Measurements from ENCODE around the gene KCTD16. TPM values are rescaled to one million over a fixed set of nuclear protein-coding genes. Genes with fewer than 3 reads are reported as not detected.
A peak's percentile ranks its signal among the peaks of the same experiment; 100 is the strongest.

KCTD16 gene
- total RNA-seq, 2 donors from 2014 or later = 0.02 to 0.03 TPM

DNA sequence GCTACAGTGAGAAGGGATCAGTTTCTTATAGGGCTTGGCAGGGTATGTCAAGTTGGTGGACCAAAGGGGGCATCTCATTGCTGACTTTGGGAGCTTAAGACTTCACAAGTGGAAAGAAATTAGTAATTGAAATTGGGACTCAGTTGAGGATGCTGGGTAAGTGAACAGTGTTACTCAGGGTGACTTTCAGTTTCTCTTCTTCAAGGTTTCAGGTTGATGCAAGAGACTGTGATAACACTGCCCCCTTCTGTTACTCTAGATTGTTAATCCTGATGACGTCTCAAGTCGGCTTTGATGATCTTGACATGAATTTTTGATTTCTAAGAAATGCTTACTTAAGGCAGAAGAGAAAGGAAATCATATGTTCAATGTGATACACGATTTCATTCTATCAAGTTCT is 21.3 kb downstream of the KCTD16 start:
- Histone ChIP-seq H3K36me3 (no peaks in the 10 kb centered on the region), H3K27ac (no peak overlapping the region), H3K9me3 (no peaks in the 10 kb centered on the region), H3K4me3 (no peak overlapping the region), H3K4me1 (no peaks in the 10 kb centered on the region), H3K27me3 (no peaks in the 10 kb centered on the region), H3K9ac (ENCODE audit: low read depth in 2 of 2, low read length in 2 of 2) (no peak overlapping the region)
- TF ChIP-seq, protein P1, sequence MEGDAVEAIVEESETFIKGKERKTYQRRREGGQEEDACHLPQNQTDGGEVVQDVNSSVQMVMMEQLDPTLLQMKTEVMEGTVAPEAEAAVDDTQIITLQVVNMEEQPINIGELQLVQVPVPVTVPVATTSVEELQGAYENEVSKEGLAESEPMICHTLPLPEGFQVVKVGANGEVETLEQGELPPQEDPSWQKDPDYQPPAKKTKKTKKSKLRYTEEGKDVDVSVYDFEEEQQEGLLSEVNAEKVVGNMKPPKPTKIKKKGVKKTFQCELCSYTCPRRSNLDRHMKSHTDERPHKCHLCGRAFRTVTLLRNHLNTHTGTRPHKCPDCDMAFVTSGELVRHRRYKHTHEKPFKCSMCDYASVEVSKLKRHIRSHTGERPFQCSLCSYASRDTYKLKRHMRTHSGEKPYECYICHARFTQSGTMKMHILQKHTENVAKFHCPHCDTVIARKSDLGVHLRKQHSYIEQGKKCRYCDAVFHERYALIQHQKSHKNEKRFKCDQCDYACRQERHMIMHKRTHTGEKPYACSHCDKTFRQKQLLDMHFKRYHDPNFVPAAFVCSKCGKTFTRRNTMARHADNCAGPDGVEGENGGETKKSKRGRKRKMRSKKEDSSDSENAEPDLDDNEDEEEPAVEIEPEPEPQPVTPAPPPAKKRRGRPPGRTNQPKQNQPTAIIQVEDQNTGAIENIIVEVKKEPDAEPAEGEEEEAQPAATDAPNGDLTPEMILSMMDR (IDR thresholded peaks at IDR 0.05) = peak; percentile 26
- DNase-seq = no peak
- intact Hi-C loops (cut with DNase I) = no loop called here

DNA sequence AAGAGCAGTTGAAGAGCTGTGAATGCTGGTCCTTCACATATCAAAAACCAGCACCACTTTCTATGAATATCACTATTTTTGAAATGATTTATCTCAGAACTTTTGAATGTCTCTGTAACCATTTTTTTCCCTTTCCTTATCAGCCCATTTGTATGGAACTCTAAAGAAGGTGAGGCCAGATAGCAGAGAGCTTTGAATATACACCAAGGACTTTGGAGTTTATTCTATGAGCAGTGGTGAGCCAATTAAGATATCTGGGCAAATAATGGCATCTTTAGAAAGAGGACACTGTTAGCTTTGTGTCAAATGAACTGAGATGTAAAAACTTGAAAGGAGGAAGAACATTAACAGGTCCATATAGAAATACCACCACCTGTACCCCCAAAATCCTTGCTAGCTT is 22.0 kb downstream of the KCTD16 start:
- no peaks in the 10 kb centered on the region for H3K27me3 ChIP-seq
- intact Hi-C loops (cut with DNase I) = no loop called here
- no peak overlapping the region for H3K9ac ChIP-seq (ENCODE audit: low read depth in 2 of 2, low read length in 2 of 2)
- H3K4me1 ChIP-seq = no peaks in the 10 kb centered on the region
- TF ChIP-seq, protein P1 (IDR thresholded peaks at IDR 0.05) = no peak
- H3K27ac ChIP-seq = no peak overlapping the region
- H3K36me3 ChIP-seq = no peaks in the 10 kb centered on the region
- H3K9me3 ChIP-seq = no peaks in the 10 kb centered on the region
- no peak overlapping the region for H3K4me3 ChIP-seq
- DNase-seq = no peak

DNA sequence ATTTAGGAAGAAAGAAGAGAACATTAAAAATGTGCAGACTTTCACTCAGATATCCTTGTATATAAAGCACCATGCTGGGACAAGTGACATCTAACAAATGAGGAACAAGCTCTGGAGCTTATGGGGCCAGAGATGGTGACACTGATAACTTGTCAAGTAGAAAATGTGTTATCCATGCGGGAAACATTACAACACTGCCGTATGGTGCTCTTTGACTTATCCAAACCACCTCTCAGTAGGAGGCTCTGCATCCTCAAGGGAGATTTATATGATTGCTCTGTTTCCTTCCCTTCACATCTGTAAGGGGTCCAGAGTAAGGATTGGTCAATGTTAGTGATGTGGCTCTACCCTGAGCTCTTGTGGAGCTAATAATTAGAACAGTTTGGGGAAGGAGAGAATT is 23.5 kb downstream of the KCTD16 start:
- TF ChIP-seq, protein P1 (IDR thresholded peaks at IDR 0.05) = no peak
- intact Hi-C loops (cut with DNase I) = no loop called here
- Histone ChIP-seq H3K4me1 (no peaks in the 10 kb centered on the region), H3K9ac (ENCODE audit: low read depth in 2 of 2, low read length in 2 of 2) (no peak overlapping the region), H3K9me3 (no peaks in the 10 kb centered on the region), H3K27me3 (no peaks in the 10 kb centered on the region), H3K4me3 (no peak overlapping the region), H3K36me3 (no peaks in the 10 kb centered on the region), H3K27ac (no peak overlapping the region)
- DNase-seq = no peak

DNA sequence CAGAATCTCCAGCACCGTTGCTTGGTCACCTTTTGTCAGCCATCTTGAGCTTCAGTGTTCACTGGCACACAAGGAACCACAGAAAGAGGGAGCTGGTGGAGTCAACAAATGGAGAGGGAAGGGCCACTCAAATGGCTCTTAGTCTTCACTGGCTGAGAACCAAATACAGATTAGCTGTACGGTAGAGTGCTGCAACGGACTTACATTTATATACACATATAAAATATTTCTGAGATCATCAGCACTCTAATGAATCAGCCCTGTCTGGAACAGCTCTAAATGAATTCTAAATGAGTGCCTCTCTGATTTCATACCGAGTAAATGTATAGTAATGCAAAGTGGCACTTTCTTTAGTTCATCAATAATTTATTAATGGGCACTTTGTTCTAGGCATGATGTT is 24.8 kb downstream of the KCTD16 start:
- Histone ChIP-seq H3K27me3 (no peaks in the 10 kb centered on the region), H3K36me3 (no peaks in the 10 kb centered on the region), H3K9me3 (no peaks in the 10 kb centered on the region), H3K4me1 (no peaks in the 10 kb centered on the region), H3K27ac (no peak overlapping the region), H3K4me3 (no peak overlapping the region), H3K9ac (ENCODE audit: low read depth in 2 of 2, low read length in 2 of 2) (no peak overlapping the region)
- TF ChIP-seq, protein P1 (IDR thresholded peaks at IDR 0.05) = no peak
- DNase-seq = no peak
- intact Hi-C loops (cut with DNase I) = no loop called here

DNA sequence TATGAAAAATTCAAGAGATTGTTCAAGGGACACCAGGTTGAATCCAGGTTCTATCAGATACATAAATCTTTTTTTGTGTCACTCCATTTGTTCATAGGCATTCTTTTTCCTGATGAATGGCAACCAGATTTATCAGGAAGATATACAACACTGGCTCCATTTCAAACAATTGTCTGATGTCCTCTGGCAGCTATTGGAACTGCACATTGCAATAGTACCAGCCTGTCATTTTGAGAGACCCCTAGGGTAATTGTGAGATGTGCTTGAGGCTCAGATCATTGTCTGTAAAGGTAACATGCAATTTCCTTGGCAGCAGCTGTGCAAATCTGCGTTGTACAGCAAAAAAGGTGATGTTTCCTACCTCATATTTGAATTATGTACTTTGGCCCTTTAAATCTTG is 25.9 kb downstream of the KCTD16 start:
- Histone ChIP-seq H3K27ac (no peak overlapping the region), H3K9ac (ENCODE audit: low read depth in 2 of 2, low read length in 2 of 2) (no peak overlapping the region), H3K4me3 (no peak overlapping the region), H3K27me3 (no peaks in the 10 kb centered on the region), H3K4me1 (no peaks in the 10 kb centered on the region), H3K36me3 (no peaks in the 10 kb centered on the region), H3K9me3 (no peaks in the 10 kb centered on the region)
- DNase-seq = no peak
- intact Hi-C loops (cut with DNase I) = no loop called here
- TF ChIP-seq, protein P1 (IDR thresholded peaks at IDR 0.05) = no peak

DNA sequence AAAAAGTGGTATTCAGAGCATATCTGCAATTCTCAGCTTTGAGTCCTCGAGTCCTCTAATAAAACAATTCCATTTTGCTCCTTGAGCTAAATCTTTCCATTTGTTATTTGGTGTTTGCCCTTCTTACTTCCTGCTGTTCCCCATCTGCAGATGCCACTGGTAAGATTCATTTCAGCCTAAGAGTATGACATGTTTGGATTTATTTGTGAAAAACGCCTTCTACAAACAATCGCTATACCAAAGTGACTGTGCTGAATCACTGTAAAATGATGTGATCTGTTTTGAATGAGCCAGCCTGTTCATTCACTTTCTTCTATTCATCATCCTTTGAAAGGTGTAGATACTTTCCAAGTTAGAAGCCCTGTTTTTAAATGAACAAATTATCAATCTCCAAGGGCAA is 27.7 kb downstream of the KCTD16 start:
- no peak overlapping the region for H3K4me3 ChIP-seq
- no peaks in the 10 kb centered on the region for H3K9me3 ChIP-seq
- intact Hi-C loops (cut with DNase I) = no loop called here
- no peak for DNase-seq
- TF ChIP-seq, protein P1 (IDR thresholded peaks at IDR 0.05) = no peak
- H3K27me3 ChIP-seq = no peaks in the 10 kb centered on the region
- no peak overlapping the region for H3K9ac ChIP-seq (ENCODE audit: low read depth in 2 of 2, low read length in 2 of 2)
- no peak overlapping the region for H3K27ac ChIP-seq
- no peaks in the 10 kb centered on the region for H3K36me3 ChIP-seq
- no peaks in the 10 kb centered on the region for H3K4me1 ChIP-seq
